K562 (cell line): ENCODE data around the gene EXTL1. TPM values are rescaled to one million over a fixed set of nuclear protein-coding genes. Genes with fewer than 3 reads are reported as not detected.

Source experiments
- ATAC-seq: fragments of 200-7000 bp; cut with Tn5 transposase; 3 replicates; pipeline ENCODE4 v1.9.1; 2020; ENCODE audit warnings: moderate library complexity
- BruUV-seq: library from RNA; stranded (reverse); fragments of 400-500 nt; replicated peaks from 2 replicates; lab custom pipeline; 2021; lab: Mats Ljungman, UMichigan
- CTCF ChIA-PET: fragments of 300-600 bp; formaldehyde crosslinking; extraction: SDS; loops from one replicate; lab custom pipeline; 2021; ENCODE audit warnings: low intra/inter-chr PET ratio; lab: Yijun Ruan, JAX
- POLR2A ChIA-PET: fragments of 300-600, 350-650 bp; sonication (Branson Sonifier 250); formaldehyde crosslinking; extraction: SDS; loops from one replicate; lab custom pipeline; 2021; ENCODE audit warnings: antibody characterized with exemption, inconsistent platforms; lab: Yijun Ruan, JAX
- DNase-seq, 4 experiments: peaks; one replicate each; pipeline versions ENCODE4 v3.0.0 to v3.0.0-alpha.2; 2011 to 2018; ENCODE audit warnings: low spot score in 3 of 4, mixed read lengths in 3 of 4; ENCODE audit errors: extremely low read depth in 1 of 4
- FAIRE-seq: peaks from 2 replicates; lab custom pipeline; 2011; peaks lifted over from hg19 to GRCh38; lab: Jason Lieb, UNC
- H2AFZ ChIP-seq: 2 replicates; pipeline ENCODE4 v1.6.0; 2011; ENCODE audit warnings: low read depth, low read length, control low read depth, inconsistent platforms
- H3K27ac ChIP-seq: fragments of 200-600 bp; 3 replicates; pipeline ENCODE4 v1.8.0; 2011; ENCODE audit warnings: low read depth, mild to moderate bottlenecking, control low read depth, inconsistent platforms, low read length, moderate library complexity, mixed read lengths; ENCODE audit errors: extremely low read depth
- H3K27me3 ChIP-seq, 2 experiments: fragments of 300-600 bp in 1 of 2; 2 replicates in 1 of 2; 3 replicates in 1 of 2; pipeline versions ENCODE4 v1.6.0 to v1.8.0; 2011; ENCODE audit warnings: inconsistent platforms in 2 of 2, low read length in 2 of 2, mild to moderate bottlenecking in 1 of 2, mixed read lengths in 1 of 2, moderate library complexity in 1 of 2; ENCODE audit not compliant: control insufficient read depth in 2 of 2, insufficient read depth in 2 of 2
- H3K36me3 ChIP-seq: fragments of 300-600 bp; 3 replicates; pipeline ENCODE4 v1.8.0; 2011; ENCODE audit warnings: mild to moderate bottlenecking, low read length, inconsistent platforms; ENCODE audit not compliant: control insufficient read depth, insufficient read depth
- H3K4me1 ChIP-seq, 2 experiments: fragments of 200-600 bp in 1 of 2; replicated peaks in 1 of 2; 2 replicates in 1 of 2; 3 replicates in 1 of 2; pipeline versions ENCODE4 v1.5.1 to v1.8.0; 2011; ENCODE audit warnings: inconsistent platforms in 2 of 2, low read length in 2 of 2, mild to moderate bottlenecking in 1 of 2, mixed read lengths in 1 of 2, moderate library complexity in 1 of 2; ENCODE audit not compliant: control insufficient read depth in 2 of 2, insufficient read depth in 2 of 2
- H3K4me2 ChIP-seq: 2 replicates; pipeline ENCODE4 v1.6.1; 2011; ENCODE audit warnings: low read length, control low read depth, inconsistent platforms, mixed read lengths; ENCODE audit not compliant: insufficient read depth
- H3K4me3 ChIP-seq: fragments of 200-600 bp; sonication (generic), shearing (Covaris generic); 2 replicates; pipeline ENCODE4 v1.5.1; 2016; ENCODE audit warnings: control low read depth, inconsistent platforms
- H3K79me2 ChIP-seq: fragments of 200-600 bp; 3 replicates; pipeline ENCODE4 v1.8.0; 2011; ENCODE audit warnings: low read length, inconsistent platforms; ENCODE audit not compliant: control insufficient read depth, insufficient read depth
- H3K9ac ChIP-seq, 2 experiments: 2 replicates each; pipeline versions ENCODE4 v1.6.0 to v1.6.1; 2011; ENCODE audit warnings: low read depth in 2 of 2, low read length in 2 of 2, control low read depth in 1 of 2, inconsistent platforms in 1 of 2, mild to moderate bottlenecking in 1 of 2, mixed read lengths in 1 of 2; ENCODE audit not compliant: insufficient read depth in 1 of 2
- H3K9me1 ChIP-seq: one replicate; pipeline ENCODE4 v1.6.0; 2011; ENCODE audit warnings: inconsistent platforms, mild to moderate bottlenecking, low read length, moderate library complexity; ENCODE audit not compliant: control insufficient read depth, insufficient read depth
- H3K9me3 ChIP-seq: replicated peaks from 2 replicates; pipeline ENCODE4 v1.5.1; 2011; ENCODE audit warnings: low read depth, low read length, inconsistent platforms; ENCODE audit not compliant: control insufficient read depth, insufficient read depth
- H4K20me1 ChIP-seq: replicated peaks from 2 replicates; pipeline ENCODE4 v1.6.1; 2011; ENCODE audit warnings: low read length, inconsistent platforms, mixed read lengths; ENCODE audit not compliant: control insufficient read depth, insufficient read depth
- ATF1 ChIP-seq, 2 experiments: fragments of 450-650 bp in 1 of 2; IDR thresholded peaks; 2 replicates each; pipeline ENCODE4 v1.6.1; 2016; ENCODE audit warnings: missing compliant biosample characterization in 1 of 2, missing genetic modification characterization in 1 of 2
- CBX3 ChIP-seq, 2 experiments: IDR thresholded peaks; 1 replicate in 1 of 2; 2 replicates in 1 of 2; pipeline ENCODE4 v1.6.1; 2012; ENCODE audit warnings: inconsistent platforms in 2 of 2, low read length in 2 of 2, borderline replicate concordance in 1 of 2, control low read depth in 1 of 2
- CXXC5 ChIP-seq: fragments of 250-450 bp; sonication (Bioruptor Pico); IDR thresholded peaks from 2 replicates; pipeline ENCODE4 v1.8.0; 2022; ENCODE audit warnings: inconsistent platforms, mild to moderate bottlenecking, moderate library complexity
- GATA2 ChIP-seq: sonication (generic); formaldehyde crosslinking; IDR thresholded peaks from 2 replicates; pipeline ENCODE4 v1.4.0; 2020; ENCODE audit warnings: mild to moderate bottlenecking, missing genetic modification reagents
- HCFC1 ChIP-seq: IDR thresholded peaks from 2 replicates; pipeline ENCODE4 v1.6.1; 2012; ENCODE audit warnings: low read depth, low read length, improper control_type of control experiment
- HDAC6 ChIP-seq: IDR thresholded peaks from 2 replicates; pipeline ENCODE4 v1.6.1; 2012; ENCODE audit warnings: low read depth, mild to moderate bottlenecking, control low read depth, inconsistent platforms, low read length, moderate library complexity
- MEIS2 ChIP-seq: fragments of 450-650 bp; IDR thresholded peaks from 2 replicates; pipeline ENCODE4 v1.6.1; 2014; ENCODE audit warnings: mild to moderate bottlenecking; ENCODE audit not compliant: partially characterized antibody
- MTF1 ChIP-seq: fragments of 250-450 bp; sonication (Bioruptor Pico); IDR thresholded peaks from 2 replicates; pipeline ENCODE4 v1.9.0; 2021; ENCODE audit warnings: moderate library complexity, mild to moderate bottlenecking, inconsistent platforms, borderline replicate concordance
- SMAD4 ChIP-seq: fragments of 250-450 bp; sonication (Bioruptor Pico); conservative IDR thresholded peaks from 2 replicates; pipeline ENCODE4 v1.8.0; 2021; ENCODE audit warnings: inconsistent platforms, mild to moderate bottlenecking, moderate library complexity
- TCF3 ChIP-seq: sonication (generic); formaldehyde crosslinking; IDR thresholded peaks from 2 replicates; pipeline ENCODE4 v1.4.0; 2020; ENCODE audit warnings: mild to moderate bottlenecking, missing genetic modification reagents
- TCF7 ChIP-seq: sonication (generic); IDR thresholded peaks from 2 replicates; pipeline ENCODE4 v1.6.1; 2016; ENCODE audit warnings: antibody characterized with exemption, borderline replicate concordance
- XRCC4 ChIP-seq: IDR thresholded peaks from one replicate; pipeline ENCODE4 v1.6.1; 2011; ENCODE audit not compliant: insufficient read depth, insufficient read length; ENCODE audit errors: extremely low read depth
- ZNF134 ChIP-seq: fragments of 250-450 bp; sonication (Bioruptor Pico); conservative IDR thresholded peaks from 2 replicates; pipeline ENCODE4 v1.4.0; 2020
- ZNF23 ChIP-seq: fragments of 250-450 bp; sonication (Bioruptor Pico); IDR thresholded peaks from 2 replicates; pipeline ENCODE4 v1.4.0; 2020; ENCODE audit warnings: mild to moderate bottlenecking
- ZNF431 ChIP-seq: sonication (generic); formaldehyde crosslinking; IDR thresholded peaks from 2 replicates; pipeline ENCODE4 v1.8.0; 2022; ENCODE audit warnings: mild to moderate bottlenecking, missing genetic modification reagents
- WGBS: fragments of 100-300 bp; shearing (Covaris generic); methylation state at CpG from one replicate; pipeline ENCODE4 v1.1.6; 2016; ENCODE audit warnings: low coverage, mixed read lengths; ENCODE audit not compliant: insufficient coverage; ENCODE audit errors: missing lambda C conversion rate; 5-methylcytosine and 5-hydroxymethylcytosine counted together
- in situ Hi-C: fragments of 300-500 bp; cut with MboI; formaldehyde crosslinking; loops from 4 replicates; pipeline ENCODE4 v1.15.0; 2018; ENCODE audit warnings: inconsistent platforms, mixed read lengths
- intact Hi-C: fragments of 100-400 bp; cut with micrococcal nuclease; formaldehyde crosslinking; loops from 2 replicates; pipeline ENCODE4 v1.14.2; 2022
- polyA plus RNA-seq, 8 experiments: library from polyadenylated mRNA; depleted of rRNA in 4 of 8; stranded (reverse) in 5 of 8; unstranded in 3 of 8; fragments of >200 nt; fragmentation: Nextera tagmentation in 2 of 8; fragmentation: Illumina TruSeq in 1 of 8; extraction: Ambion mirVana in 2 of 8; extraction: Trizol in 1 of 8; gene quantifications; 2 replicates each; pipeline versions ENCODE4 v1.2.1 to v1.2.3, GENCODE V29; 2011 to 2014; ENCODE audit warnings: inconsistent platforms in 1 of 8, missing spikeins in 1 of 8
- total RNA-seq, 7 experiments: library from RNA; depleted of rRNA in 6 of 7; stranded (reverse); fragments of >200 nt in 6 of 7; fragmentation: Illumina TruSeq in 2 of 7; extraction: Trizol in 2 of 7; gene quantifications; 2 replicates each; pipeline versions ENCODE4 v1.2.1 to v1.2.3, GENCODE V29; 2011 to 2021; ENCODE audit warnings: low replicate concordance in 1 of 7
- TF ChIP-seq, protein P1 (sequence below), 2 experiments: fragments of 450-650 bp; IDR thresholded peaks; 2 replicates each; pipeline ENCODE4 v1.6.1; 2016
- TF ChIP-seq, protein P2 (sequence below): fragments of 450-650 bp; IDR thresholded peaks from 2 replicates; pipeline ENCODE4 v1.6.1; 2016; ENCODE audit warnings: low read depth, mild to moderate bottlenecking, moderate library complexity

The EXTL1 gene
- total and polyA plus RNA-seq, 9 of the 15 experiments (the other 6 are each of a cell fraction or from before 2014, with no cell fraction given) = 0.04 to 0.23 (median 0.08) TPM; not detected in 3

DNA sequence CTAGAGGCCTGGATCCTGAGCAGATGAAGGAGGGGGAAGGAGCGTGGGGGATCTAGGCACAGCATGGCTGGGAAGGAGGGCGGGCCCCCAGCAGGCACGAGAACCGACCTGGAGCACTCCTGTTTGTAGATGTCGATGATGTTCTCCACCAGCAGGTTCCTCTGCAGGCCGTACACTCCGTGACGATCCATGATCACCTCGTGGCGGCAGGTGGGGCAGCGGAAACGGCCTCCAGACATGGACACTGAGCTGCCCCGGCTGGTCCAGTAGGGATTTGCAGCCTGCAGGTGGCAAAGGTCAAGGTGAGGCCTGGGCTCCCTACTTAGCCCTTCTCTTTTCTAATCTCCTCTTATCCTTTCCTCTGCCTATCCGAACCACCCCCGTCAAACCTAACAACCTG, 44.6 kb downstream of the EXTL1 start (continued):
- TF ChIP-seq, protein P1, sequence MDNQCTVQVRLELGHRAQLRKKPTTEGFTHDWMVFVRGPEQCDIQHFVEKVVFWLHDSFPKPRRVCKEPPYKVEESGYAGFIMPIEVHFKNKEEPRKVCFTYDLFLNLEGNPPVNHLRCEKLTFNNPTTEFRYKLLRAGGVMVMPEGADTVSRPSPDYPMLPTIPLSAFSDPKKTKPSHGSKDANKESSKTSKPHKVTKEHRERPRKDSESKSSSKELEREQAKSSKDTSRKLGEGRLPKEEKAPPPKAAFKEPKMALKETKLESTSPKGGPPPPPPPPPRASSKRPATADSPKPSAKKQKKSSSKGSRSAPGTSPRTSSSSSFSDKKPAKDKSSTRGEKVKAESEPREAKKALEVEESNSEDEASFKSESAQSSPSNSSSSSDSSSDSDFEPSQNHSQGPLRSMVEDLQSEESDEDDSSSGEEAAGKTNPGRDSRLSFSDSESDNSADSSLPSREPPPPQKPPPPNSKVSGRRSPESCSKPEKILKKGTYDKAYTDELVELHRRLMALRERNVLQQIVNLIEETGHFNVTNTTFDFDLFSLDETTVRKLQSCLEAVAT (IDR thresholded peaks at IDR 0.05) = peak in 1 of 2 experiments; percentile 86; a peak in 2 of 4 replicates

DNA sequence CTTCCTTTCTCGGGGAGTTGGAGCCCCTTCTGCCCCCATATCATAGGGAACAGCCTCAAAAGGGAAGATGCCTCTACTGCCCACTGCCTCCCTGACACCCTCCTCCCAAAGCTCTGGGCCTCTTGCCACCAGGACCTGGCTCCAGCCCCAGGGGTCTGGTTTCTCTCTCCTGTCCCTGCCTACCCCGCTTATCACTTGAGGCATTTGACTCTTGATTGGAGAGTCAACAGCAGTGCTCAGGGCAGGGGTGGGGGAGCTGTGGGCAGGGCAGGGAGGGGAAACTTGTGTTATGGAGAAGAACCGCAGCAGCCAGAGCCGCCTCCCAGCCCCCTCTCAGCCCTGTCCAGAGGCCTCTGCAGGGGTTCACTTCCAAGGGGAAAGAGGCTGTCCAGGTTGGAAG, 45.3 kb downstream of the EXTL1 start:
- H2AFZ ChIP-seq = peak overlapping the region; percentile 67
- 12% methylated on average over 4 of the region's 4 CpGs for WGBS
- peak overlapping the region; percentile 28 for H3K4me2 ChIP-seq
- peak overlapping the region; percentile 1; the same call in 2 of the 3 replicates for H3K27ac ChIP-seq
- CTCF ChIA-PET = no interaction called here
- H3K4me1 ChIP-seq = peaks cover 50 to 55% of the 10 kb centered on the region in 2 experiments
- intact Hi-C loops (no loop called here), in situ Hi-C loops (no loop called here)
- H3K9me1 ChIP-seq = no peaks in the 10 kb centered on the region
- peak overlapping the region; percentile 3 to 82; a peak in 3 of 4 replicates for H3K9ac ChIP-seq
- H3K9me3 ChIP-seq = no peaks in the 10 kb centered on the region
- POLR2A ChIA-PET = interaction anchor here (0.6 to 4.2 kb wide), 9 partner anchors 8 to 167 kb away, joined by 3 to 28 read pairs (median 4); partner anchors contain the start of gene CEP85
- peak; percentile 41 for ATAC-seq
- BruUV-seq = no TSS peak
- DNase-seq = peak; percentile 68 to 86 (median 73)
- no peak overlapping the region for H3K4me3 ChIP-seq
- H4K20me1 ChIP-seq = no peaks in the 10 kb centered on the region
- peak; percentile 56 for FAIRE-seq
- no peaks in the 10 kb centered on the region for H3K79me2 ChIP-seq
- no peaks in the 10 kb centered on the region for H3K27me3 ChIP-seq
- no peaks in the 10 kb centered on the region for H3K36me3 ChIP-seq
- TF ChIP-seq ATF1 (CRISPR knock-in tag; IDR thresholded peaks at IDR 0.05) = no peak
- TF ChIP-seq ATF1 (tag; IDR thresholded peaks at IDR 0.05) = no peak
- TF ChIP-seq MEIS2 = no peak
- TF ChIP-seq XRCC4 = no peak
- TF ChIP-seq TCF3 = no peak
- no peak for TF ChIP-seq ZNF23 (CRISPR knock-in tag)
- TF ChIP-seq ZNF134 = no peak
- TF ChIP-seq GATA2 (CRISPR knock-in tag) = peak; percentile 14; the same call in 1 of the 2 replicates
- no peak for TF ChIP-seq CBX3 (IDR thresholded peaks at IDR 0.05; ENCODE audit: borderline replicate concordance in 1 of 2, low read length in 2 of 2)
- 0 out of 2 replicates have a peak, but pooled peaks have one; percentile 21 for TF ChIP-seq SMAD4 (CRISPR knock-in tag)
- TF ChIP-seq ZNF431 (CRISPR knock-in tag) = no peak
- TF ChIP-seq MTF1 (CRISPR knock-in tag) = no peak
- no peak for TF ChIP-seq TCF7
- TF ChIP-seq CXXC5 (CRISPR knock-in tag) = no peak
- no peak for TF ChIP-seq HDAC6
- TF ChIP-seq, protein P2, sequence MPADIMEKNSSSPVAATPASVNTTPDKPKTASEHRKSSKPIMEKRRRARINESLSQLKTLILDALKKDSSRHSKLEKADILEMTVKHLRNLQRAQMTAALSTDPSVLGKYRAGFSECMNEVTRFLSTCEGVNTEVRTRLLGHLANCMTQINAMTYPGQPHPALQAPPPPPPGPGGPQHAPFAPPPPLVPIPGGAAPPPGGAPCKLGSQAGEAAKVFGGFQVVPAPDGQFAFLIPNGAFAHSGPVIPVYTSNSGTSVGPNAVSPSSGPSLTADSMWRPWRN = no peak
- no peak for TF ChIP-seq HCFC1
